HEK293 (cell line): ENCODE results near the gene RBM20.
A peak's percentile ranks its signal among the peaks of the same experiment; 100 is the strongest.
"Not testable (repeated sequence)": the region's sequence is repeated elsewhere in the genome, so short reads cannot be mapped to it uniquely, and the experiment has no call there.

Source experiments
- CTCF ChIA-PET: fragments of 350-600 bp; formaldehyde crosslinking; extraction: SDS; loops from one replicate; lab custom pipeline; 2021; ENCODE audit warnings: antibody characterized with exemption; lab: Yijun Ruan, JAX
- POLR2A ChIA-PET: fragments of 300-600 bp; formaldehyde crosslinking; extraction: SDS; loops from one replicate; lab custom pipeline; 2020; ENCODE audit warnings: antibody characterized with exemption, inconsistent platforms; lab: Yijun Ruan, JAX
- H3K27ac ChIP-seq: fragments of 200-500 bp; sonication (Bioruptor generic); 2 replicates; pipeline ENCODE4 v1.5.1; 2014; ENCODE audit warnings: low read depth, low read length, control low read depth, inconsistent platforms; ENCODE audit errors: extremely low read depth
- H3K36me3 ChIP-seq, 2 experiments: fragments of 200-500 bp in 1 of 2; sonication (Bioruptor generic) in 1 of 2; 1 replicate in 1 of 2; 2 replicates in 1 of 2; pipeline ENCODE4 v1.5.1; 2014 to 2017; ENCODE audit warnings: inconsistent platforms in 2 of 2, low read length in 2 of 2; ENCODE audit not compliant: control insufficient read depth in 2 of 2, insufficient read depth in 1 of 2
- H3K4me1 ChIP-seq: fragments of 200-500 bp; sonication (Bioruptor generic); 2 replicates; pipeline ENCODE4 v1.5.1; 2014; ENCODE audit warnings: mild to moderate bottlenecking, low read length, inconsistent platforms; ENCODE audit not compliant: control insufficient read depth, insufficient read depth
- H3K4me3 ChIP-seq: 2 replicates; pipeline ENCODE4 v1.5.1; 2011; ENCODE audit warnings: low read depth, mild to moderate bottlenecking, control low read depth, low read length, moderate library complexity
- H3K9me3 ChIP-seq: fragments of 200-500 bp; sonication (Bioruptor generic); 2 replicates; pipeline ENCODE4 v1.5.1; 2014; ENCODE audit warnings: low read depth, low read length, inconsistent platforms; ENCODE audit not compliant: control insufficient read depth, insufficient read depth
- BCL11B ChIP-seq: fragments of 450-650 bp; formaldehyde crosslinking; IDR thresholded peaks from 2 replicates; pipeline ENCODE4 v1.5.1; 2016; ENCODE audit warnings: low read depth, missing biosample characterization, missing genetic modification characterization
- EGR2 ChIP-seq: fragments of 450-650 bp; formaldehyde crosslinking; IDR thresholded peaks from 2 replicates; pipeline ENCODE4 v1.5.1; 2016; ENCODE audit warnings: low read depth, missing biosample characterization, missing genetic modification characterization
- KLF1 ChIP-seq: fragments of 450-650 bp; formaldehyde crosslinking; IDR thresholded peaks from 2 replicates; pipeline ENCODE4 v1.5.1; 2016; ENCODE audit warnings: missing biosample characterization, missing genetic modification characterization
- MYNN ChIP-seq: fragments of 450-650 bp; formaldehyde crosslinking; IDR thresholded peaks from 2 replicates; pipeline ENCODE4 v1.5.1; 2016; ENCODE audit warnings: missing biosample characterization, missing genetic modification characterization, borderline replicate concordance
- SALL2 ChIP-seq: fragments of 450-650 bp; formaldehyde crosslinking; IDR thresholded peaks from 2 replicates; pipeline ENCODE4 v1.5.0; 2017; ENCODE audit warnings: missing biosample characterization, mild to moderate bottlenecking, missing genetic modification characterization, borderline replicate concordance
- YY1 ChIP-seq: fragments of 450-650 bp; formaldehyde crosslinking; IDR thresholded peaks from 2 replicates; pipeline ENCODE4 v1.5.1; 2018; ENCODE audit warnings: missing biosample characterization, missing genetic modification characterization
- ZFHX2 ChIP-seq: fragments of 450-650 bp; formaldehyde crosslinking; conservative IDR thresholded peaks from 2 replicates; pipeline ENCODE4 v1.5.1; 2016; ENCODE audit warnings: missing biosample characterization, missing genetic modification characterization
- ZIC2 ChIP-seq: fragments of 450-650 bp; formaldehyde crosslinking; IDR thresholded peaks from 2 replicates; pipeline ENCODE4 v1.5.1; 2016; ENCODE audit warnings: missing biosample characterization, missing genetic modification characterization
- ZNF133 ChIP-seq: fragments of 450-650 bp; formaldehyde crosslinking; IDR thresholded peaks from 2 replicates; pipeline ENCODE4 v1.5.1; 2016; ENCODE audit warnings: missing biosample characterization, missing genetic modification characterization
- ZNF174 ChIP-seq: fragments of 450-650 bp; formaldehyde crosslinking; IDR thresholded peaks from 2 replicates; pipeline ENCODE4 v1.5.0; 2017; ENCODE audit warnings: missing biosample characterization, mild to moderate bottlenecking, missing genetic modification characterization
- ZNF23 ChIP-seq: fragments of 450-650 bp; formaldehyde crosslinking; IDR thresholded peaks from 2 replicates; pipeline ENCODE4 v1.5.1; 2016; ENCODE audit warnings: missing biosample characterization, missing genetic modification characterization, borderline replicate concordance
- ZNF24 ChIP-seq: fragments of 450-650 bp; formaldehyde crosslinking; IDR thresholded peaks from 2 replicates; pipeline ENCODE4 v1.5.1; 2016; ENCODE audit warnings: missing biosample characterization, missing genetic modification characterization
- ZNF248 ChIP-seq: fragments of 450-650 bp; formaldehyde crosslinking; IDR thresholded peaks from 2 replicates; pipeline ENCODE4 v1.5.1; 2017; ENCODE audit warnings: missing biosample characterization, missing genetic modification characterization
- ZNF292 ChIP-seq: fragments of 450-650 bp; formaldehyde crosslinking; IDR thresholded peaks from 2 replicates; pipeline ENCODE4 v1.5.1; 2016; ENCODE audit warnings: low read depth, missing biosample characterization, missing genetic modification characterization, borderline replicate concordance
- ZNF366 ChIP-seq: fragments of 450-650 bp; formaldehyde crosslinking; conservative IDR thresholded peaks from 2 replicates; pipeline ENCODE4 v1.5.1; 2016; ENCODE audit warnings: missing biosample characterization, missing genetic modification characterization
- ZNF391 ChIP-seq: fragments of 450-650 bp; formaldehyde crosslinking; IDR thresholded peaks from 2 replicates; pipeline ENCODE4 v1.5.1; 2016; ENCODE audit warnings: low read depth, missing biosample characterization, missing genetic modification characterization, borderline replicate concordance
- ZNF404 ChIP-seq: fragments of 450-650 bp; formaldehyde crosslinking; IDR thresholded peaks from 2 replicates; pipeline ENCODE4 v1.5.1; 2017; ENCODE audit warnings: missing biosample characterization, missing genetic modification characterization
- ZNF501 ChIP-seq: fragments of 450-650 bp; formaldehyde crosslinking; IDR thresholded peaks from 2 replicates; pipeline ENCODE4 v1.5.1; 2016; ENCODE audit warnings: missing biosample characterization, missing genetic modification characterization
- ZNF510 ChIP-seq: fragments of 450-650 bp; formaldehyde crosslinking; IDR thresholded peaks from 2 replicates; pipeline ENCODE4 v1.5.1; 2018; ENCODE audit warnings: mild to moderate bottlenecking, missing genetic modification characterization, missing biosample characterization; ENCODE audit not compliant: insufficient replicate concordance
- ZNF529 ChIP-seq: fragments of 450-650 bp; formaldehyde crosslinking; IDR thresholded peaks from 2 replicates; pipeline ENCODE4 v1.5.1; 2017; ENCODE audit warnings: missing genetic modification characterization, missing biosample characterization; ENCODE audit not compliant: insufficient replicate concordance
- ZNF585B ChIP-seq: fragments of 450-650 bp; formaldehyde crosslinking; IDR thresholded peaks from 2 replicates; pipeline ENCODE4 v1.5.1; 2016; ENCODE audit warnings: missing biosample characterization, missing genetic modification characterization
- ZNF600 ChIP-seq: fragments of 450-650 bp; formaldehyde crosslinking; IDR thresholded peaks from 2 replicates; pipeline ENCODE4 v1.5.1; 2016; ENCODE audit warnings: missing biosample characterization, missing genetic modification characterization
- ZNF626 ChIP-seq: fragments of 450-650 bp; sonication (Bioruptor Pico); formaldehyde crosslinking; IDR thresholded peaks from 2 replicates; pipeline ENCODE4 v1.5.1; 2018; ENCODE audit warnings: missing biosample characterization, missing genetic modification characterization, inconsistent platforms
- TF ChIP-seq, protein P1 (sequence below): fragments of 450-650 bp; formaldehyde crosslinking; IDR thresholded peaks from 2 replicates; pipeline ENCODE4 v1.5.1; 2016; ENCODE audit warnings: missing biosample characterization, missing genetic modification characterization
- TF ChIP-seq, protein P2 (sequence below): fragments of 450-650 bp; formaldehyde crosslinking; IDR thresholded peaks from 2 replicates; pipeline ENCODE4 v1.5.1; 2016; ENCODE audit warnings: missing biosample characterization, missing genetic modification characterization, borderline replicate concordance
- TF ChIP-seq, protein P3 (sequence below): fragments of 450-650 bp; formaldehyde crosslinking; IDR thresholded peaks from 2 replicates; pipeline ENCODE4 v1.5.1; 2016; ENCODE audit warnings: missing biosample characterization, missing genetic modification characterization

RBM20 gene

DNA sequence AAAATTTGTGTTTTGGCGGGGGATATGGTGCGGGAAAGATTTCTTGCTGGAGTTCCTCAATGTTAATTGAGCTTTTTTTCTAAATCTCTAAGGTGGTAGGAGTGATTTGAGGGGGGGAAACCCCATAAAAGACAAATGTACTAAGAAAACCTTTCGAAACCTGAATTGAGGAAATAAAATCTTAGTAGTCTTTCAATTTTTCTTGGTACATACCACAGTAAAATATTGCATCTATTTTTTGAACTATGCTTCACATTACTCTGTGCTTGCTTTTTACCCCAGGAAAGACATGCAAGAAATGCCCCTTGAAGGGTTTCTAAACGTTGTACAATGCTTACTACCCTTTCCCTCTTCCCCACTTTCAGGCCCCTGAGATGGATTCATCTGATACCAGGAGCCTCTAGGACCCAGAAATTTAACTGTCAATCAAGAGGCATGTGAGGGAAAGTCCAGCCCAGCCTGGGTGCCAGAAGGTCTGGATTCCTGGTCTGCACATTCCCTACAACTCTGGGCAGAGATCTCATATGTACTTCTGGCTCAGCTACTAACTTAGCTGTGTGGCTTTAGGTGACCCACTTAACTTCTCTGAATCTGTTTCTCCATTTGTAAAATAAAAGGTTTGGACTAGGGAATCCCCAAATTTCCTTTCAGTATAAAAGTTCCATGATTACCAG lies 221.8 kb downstream of the RBM20 start (continued):
- no peak for TF ChIP-seq ZNF391 (tag by site-specific recombination)
- peak; percentile 58 for TF ChIP-seq ZNF600 (tag by site-specific recombination)
- no peak for TF ChIP-seq ZNF366 (tag by site-specific recombination)
- TF ChIP-seq, protein P1, sequence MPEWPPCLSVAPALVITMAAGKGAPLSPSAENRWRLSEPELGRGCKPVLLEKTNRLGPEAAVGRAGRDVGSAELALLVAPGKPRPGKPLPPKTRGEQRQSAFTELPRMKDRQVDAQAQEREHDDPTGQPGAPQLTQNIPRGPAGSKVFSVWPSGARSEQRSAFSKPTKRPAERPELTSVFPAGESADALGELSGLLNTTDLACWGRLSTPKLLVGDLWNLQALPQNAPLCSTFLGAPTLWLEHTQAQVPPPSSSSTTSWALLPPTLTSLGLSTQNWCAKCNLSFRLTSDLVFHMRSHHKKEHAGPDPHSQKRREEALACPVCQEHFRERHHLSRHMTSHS (tag by site-specific recombination), result no peak
- TF ChIP-seq, protein P2, sequence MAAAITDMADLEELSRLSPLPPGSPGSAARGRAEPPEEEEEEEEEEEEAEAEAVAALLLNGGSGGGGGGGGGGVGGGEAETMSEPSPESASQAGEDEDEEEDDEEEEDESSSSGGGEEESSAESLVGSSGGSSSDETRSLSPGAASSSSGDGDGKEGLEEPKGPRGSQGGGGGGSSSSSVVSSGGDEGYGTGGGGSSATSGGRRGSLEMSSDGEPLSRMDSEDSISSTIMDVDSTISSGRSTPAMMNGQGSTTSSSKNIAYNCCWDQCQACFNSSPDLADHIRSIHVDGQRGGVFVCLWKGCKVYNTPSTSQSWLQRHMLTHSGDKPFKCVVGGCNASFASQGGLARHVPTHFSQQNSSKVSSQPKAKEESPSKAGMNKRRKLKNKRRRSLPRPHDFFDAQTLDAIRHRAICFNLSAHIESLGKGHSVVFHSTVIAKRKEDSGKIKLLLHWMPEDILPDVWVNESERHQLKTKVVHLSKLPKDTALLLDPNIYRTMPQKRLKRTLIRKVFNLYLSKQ (tag by site-specific recombination), result no peak
- no peak for TF ChIP-seq ZNF133 (tag by site-specific recombination)
- no peak for TF ChIP-seq ZNF626 (tag by site-specific recombination)
- no peak for TF ChIP-seq SALL2 (tag by site-specific recombination)
- TF ChIP-seq ZNF24 (tag by site-specific recombination), result no peak
- peak; percentile 50; the same call in 1 of the 2 replicates for TF ChIP-seq MYNN (tag by site-specific recombination)
- no peak for TF ChIP-seq ZNF585B (tag by site-specific recombination)

DNA sequence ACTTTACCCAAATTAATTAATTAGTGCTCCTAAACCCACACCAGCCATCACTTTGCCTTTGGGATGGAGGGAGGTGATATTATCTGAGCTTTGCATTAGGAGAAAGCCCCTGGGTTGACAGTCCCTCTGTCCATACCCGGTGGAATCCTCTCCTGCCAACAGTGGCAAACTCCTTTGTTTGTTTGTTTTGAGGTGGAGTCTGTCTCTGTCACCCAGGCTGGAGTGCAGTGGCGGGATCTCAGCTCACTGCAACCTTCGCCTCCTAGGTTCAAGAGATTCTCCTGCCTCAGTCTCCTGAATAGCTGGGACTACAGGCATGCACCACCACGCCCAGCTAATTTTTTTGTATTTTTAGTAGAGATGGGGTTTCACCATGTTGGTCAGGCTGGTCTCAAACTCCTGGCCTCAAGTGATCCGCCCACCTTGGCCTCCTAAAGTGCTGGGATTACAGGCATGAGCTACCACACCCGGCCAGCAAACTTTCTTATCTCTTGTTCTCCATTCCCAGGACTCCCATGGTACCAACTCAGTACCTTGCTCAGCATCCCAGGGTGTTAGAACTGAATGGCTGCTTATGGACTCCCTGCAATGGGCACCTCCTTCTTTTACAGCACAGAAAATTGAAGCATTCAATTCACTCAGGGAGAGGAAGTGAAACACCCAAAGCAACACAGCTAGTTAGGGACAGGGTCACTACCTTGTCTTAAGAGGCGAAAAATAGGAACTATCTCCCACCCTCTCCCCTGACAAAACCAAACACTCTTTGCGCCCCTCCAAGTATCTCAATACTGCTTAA lies 223.1 kb downstream of the RBM20 start:
- not testable (repeated sequence) for H3K36me3 ChIP-seq, H3K27ac ChIP-seq, H3K4me3 ChIP-seq, H3K9me3 ChIP-seq
- CTCF ChIA-PET, result interaction anchor here (0.7 kb wide), 1 partner anchor 87 kb away, joined by 3 read pairs; no protein-coding TSS in a partner anchor
- POLR2A ChIA-PET, result interaction anchor here (1.1 kb wide), 1 partner anchor 64 kb away, joined by 3 read pairs; no protein-coding TSS in a partner anchor
- TF ChIP-seq ZFHX2 (tag by site-specific recombination) (peak; percentile 57; the same call in 1 of the 2 replicates), ZIC2 (tag by site-specific recombination) (peak; percentile 31; the same call in 1 of the 2 replicates), EGR2 (tag by site-specific recombination) (0 out of 2 replicates have a peak, but pooled peaks have one; percentile 10), KLF1 (tag by site-specific recombination) (peak; percentile 95)
- TF ChIP-seq, all 188 proteins: peak for 4; not testable (repeated sequence) for 184
- peaks cover 23% of the 10 kb centered on the region for H3K4me1 ChIP-seq

DNA sequence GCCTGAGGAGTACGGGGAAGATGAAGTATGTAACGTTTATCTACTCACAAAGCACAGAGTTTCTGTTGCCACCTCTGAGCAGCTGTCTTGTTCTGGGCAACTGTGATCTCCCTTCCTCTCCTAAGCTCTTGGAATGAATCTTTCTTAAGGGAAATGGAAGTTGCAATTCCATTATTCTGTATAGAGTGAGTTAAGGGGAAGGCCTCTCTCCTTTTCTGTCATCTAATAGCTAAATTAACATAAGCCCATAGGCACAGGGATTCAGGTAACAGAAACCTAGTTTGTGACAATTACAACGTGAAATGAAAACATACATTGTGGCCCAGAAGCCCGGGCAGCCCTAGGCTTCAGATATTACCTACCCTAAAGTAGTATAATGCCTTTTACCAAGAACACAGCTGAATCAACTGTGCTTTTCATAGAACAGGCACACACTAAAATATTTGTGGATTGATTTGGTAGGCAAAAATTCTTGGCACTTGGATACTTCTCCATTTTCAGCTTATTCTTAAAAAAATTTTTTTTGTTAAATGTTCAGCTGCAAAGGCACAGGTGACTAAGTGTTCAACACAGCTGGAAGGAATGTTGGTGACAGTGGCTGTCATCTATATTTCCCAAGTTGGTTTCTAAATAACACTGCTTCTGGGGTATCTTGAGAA lies 223.8 kb downstream of the RBM20 start:
- Histone ChIP-seq H3K27ac (no peak overlapping the region; the same call in 1 of the 2 replicates), H3K4me3 (no peak overlapping the region), H3K36me3 (no peaks in the 10 kb centered on the region), H3K9me3 (no peaks in the 10 kb centered on the region), H3K4me1 (peaks cover 23% of the 10 kb centered on the region)
- ChIA-PET POLR2A (interaction anchor here (1.1 kb wide), 1 partner anchor 65 kb away, joined by 3 read pairs; no protein-coding TSS in a partner anchor), CTCF (interaction anchor here (0.7 to 1.1 kb wide), 2 partner anchors 26 to 88 kb away, joined by 3 to 4 read pairs; no protein-coding TSS in a partner anchor)
- TF ChIP-seq ZNF404 (tag by site-specific recombination), result no peak
- TF ChIP-seq, protein P3, sequence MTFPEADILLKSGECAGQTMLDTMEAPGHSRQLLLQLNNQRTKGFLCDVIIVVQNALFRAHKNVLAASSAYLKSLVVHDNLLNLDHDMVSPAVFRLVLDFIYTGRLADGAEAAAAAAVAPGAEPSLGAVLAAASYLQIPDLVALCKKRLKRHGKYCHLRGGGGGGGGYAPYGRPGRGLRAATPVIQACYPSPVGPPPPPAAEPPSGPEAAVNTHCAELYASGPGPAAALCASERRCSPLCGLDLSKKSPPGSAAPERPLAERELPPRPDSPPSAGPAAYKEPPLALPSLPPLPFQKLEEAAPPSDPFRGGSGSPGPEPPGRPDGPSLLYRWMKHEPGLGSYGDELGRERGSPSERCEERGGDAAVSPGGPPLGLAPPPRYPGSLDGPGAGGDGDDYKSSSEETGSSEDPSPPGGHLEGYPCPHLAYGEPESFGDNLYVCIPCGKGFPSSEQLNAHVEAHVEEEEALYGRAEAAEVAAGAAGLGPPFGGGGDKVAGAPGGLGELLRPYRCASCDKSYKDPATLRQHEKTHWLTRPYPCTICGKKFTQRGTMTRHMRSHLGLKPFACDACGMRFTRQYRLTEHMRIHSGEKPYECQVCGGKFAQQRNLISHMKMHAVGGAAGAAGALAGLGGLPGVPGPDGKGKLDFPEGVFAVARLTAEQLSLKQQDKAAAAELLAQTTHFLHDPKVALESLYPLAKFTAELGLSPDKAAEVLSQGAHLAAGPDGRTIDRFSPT (tag by site-specific recombination), result no peak
- no peak for TF ChIP-seq ZNF23 (tag by site-specific recombination)
- no peak for TF ChIP-seq ZNF510
- TF ChIP-seq ZNF292 (tag by site-specific recombination), result no peak
- no peak for TF ChIP-seq ZNF529 (tag by site-specific recombination)
- no peak for TF ChIP-seq BCL11B (tag by site-specific recombination)
- no peak for TF ChIP-seq ZNF391 (tag by site-specific recombination)
- TF ChIP-seq ZNF501 (tag by site-specific recombination), result no peak
- TF ChIP-seq YY1 (tag by site-specific recombination), result no peak
- no peak for TF ChIP-seq ZNF174 (tag by site-specific recombination)
- TF ChIP-seq ZNF248 (tag by site-specific recombination), result no peak
